ENCODE data around the gene ERC2.

Gene ERC2

DNA sequence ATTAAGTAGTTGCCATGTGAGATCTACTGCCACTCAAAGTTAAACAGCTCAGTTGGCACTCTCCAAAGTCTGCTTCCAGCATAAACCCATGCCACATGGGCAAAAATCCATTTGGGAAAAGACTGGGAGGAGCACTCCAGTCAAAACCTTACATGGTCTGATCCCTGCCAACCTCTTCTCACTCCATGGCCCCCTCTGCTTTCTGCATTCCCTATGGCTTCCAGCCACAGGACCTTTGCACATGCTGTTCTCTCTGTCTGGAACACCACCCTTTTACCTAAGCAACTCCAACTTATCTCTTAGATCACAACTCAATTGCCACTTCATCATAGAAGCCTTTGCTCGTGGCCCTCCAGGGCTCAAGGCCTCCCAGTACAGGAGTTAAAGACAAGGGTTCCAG lies 910.7 kb downstream of the ERC2 start:
- Histone ChIP-seq H3K27me3 (ENCODE audit: low read length) (no peaks in the 10 kb centered on the region), H3K4me2 (ENCODE audit: low read depth, low read length, poor library complexity, severe bottlenecking) (no peak overlapping the region), H3K27ac (ENCODE audit: low read depth, low read length) (no peak overlapping the region), H3K9ac (ENCODE audit: low read length) (no peak overlapping the region), H3K36me3 (ENCODE audit: low read length) (no peaks in the 10 kb centered on the region), H3K9me3 (ENCODE audit: insufficient read depth, low read length) (no peaks in the 10 kb centered on the region), H4K20me1 (ENCODE audit: low read depth, low read length) (no peaks in the 10 kb centered on the region), H2AFZ (ENCODE audit: low read depth, low read length, severe bottlenecking) (no peak overlapping the region), H3K4me3 (ENCODE audit: insufficient read depth, low read length, poor library complexity, severe bottlenecking) (no peak overlapping the region), H3K9me2 (replicated peaks; ENCODE audit: insufficient read depth, low read length) (no peaks in the 10 kb centered on the region), H3F3A (ENCODE audit: insufficient read depth) (no peaks in the 10 kb centered on the region), H3K79me2 (ENCODE audit: insufficient read depth, low read length) (no peaks in the 10 kb centered on the region)
- TF ChIP-seq, protein P1, sequence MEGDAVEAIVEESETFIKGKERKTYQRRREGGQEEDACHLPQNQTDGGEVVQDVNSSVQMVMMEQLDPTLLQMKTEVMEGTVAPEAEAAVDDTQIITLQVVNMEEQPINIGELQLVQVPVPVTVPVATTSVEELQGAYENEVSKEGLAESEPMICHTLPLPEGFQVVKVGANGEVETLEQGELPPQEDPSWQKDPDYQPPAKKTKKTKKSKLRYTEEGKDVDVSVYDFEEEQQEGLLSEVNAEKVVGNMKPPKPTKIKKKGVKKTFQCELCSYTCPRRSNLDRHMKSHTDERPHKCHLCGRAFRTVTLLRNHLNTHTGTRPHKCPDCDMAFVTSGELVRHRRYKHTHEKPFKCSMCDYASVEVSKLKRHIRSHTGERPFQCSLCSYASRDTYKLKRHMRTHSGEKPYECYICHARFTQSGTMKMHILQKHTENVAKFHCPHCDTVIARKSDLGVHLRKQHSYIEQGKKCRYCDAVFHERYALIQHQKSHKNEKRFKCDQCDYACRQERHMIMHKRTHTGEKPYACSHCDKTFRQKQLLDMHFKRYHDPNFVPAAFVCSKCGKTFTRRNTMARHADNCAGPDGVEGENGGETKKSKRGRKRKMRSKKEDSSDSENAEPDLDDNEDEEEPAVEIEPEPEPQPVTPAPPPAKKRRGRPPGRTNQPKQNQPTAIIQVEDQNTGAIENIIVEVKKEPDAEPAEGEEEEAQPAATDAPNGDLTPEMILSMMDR (IDR thresholded peaks at IDR 0.05; ENCODE audit: insufficient read depth, low read length, poor library complexity, severe bottlenecking) = no peak
- no peak for TF ChIP-seq EZH2phosphoT487 (conservative IDR thresholded peaks at IDR 0.05; ENCODE audit: low read length)

DNA sequence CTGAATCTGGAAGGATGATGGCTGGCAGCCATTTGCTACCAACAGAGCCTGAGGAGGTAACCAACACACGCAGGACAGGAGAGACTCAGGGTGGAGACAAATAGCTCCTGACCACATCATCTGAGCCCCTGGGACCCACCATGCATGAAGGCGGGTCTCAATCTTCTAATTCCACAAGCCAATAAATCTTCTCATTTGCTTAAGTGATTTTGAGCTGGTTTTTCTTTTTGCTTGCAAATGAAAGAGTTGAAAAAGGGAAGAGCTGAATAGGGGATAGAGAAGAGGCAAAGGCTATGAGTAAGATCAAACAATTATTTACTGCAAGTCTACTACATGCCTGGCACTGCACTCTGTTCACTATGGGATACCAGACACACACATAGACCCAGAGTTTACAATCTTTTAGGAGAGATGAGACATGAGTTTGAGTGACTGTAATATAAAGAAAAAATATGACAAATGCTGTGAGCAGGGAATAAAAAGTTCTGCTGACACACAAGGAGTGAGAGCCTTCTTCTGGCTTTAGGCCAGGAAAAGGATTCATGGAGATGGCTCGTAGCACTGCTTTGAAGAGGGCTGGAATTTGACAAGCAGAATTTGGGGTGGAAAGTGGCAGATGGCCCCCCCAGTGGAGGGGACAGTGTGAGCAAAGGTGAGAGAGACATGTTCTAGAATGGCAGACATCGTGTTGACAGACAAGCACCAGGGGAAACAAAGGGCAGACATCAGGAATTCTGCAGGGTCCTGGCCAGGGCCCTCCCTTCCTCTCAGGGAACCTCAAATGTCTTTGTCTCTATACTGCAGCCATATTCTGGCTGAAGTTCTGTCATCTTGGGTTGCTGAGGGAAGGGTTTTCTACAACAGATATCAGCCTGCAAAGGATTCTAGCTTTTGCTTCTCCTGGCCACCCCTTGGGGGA lies 911.4 kb downstream of the ERC2 start:
- no peaks in the 10 kb centered on the region for H3K9me2 ChIP-seq (replicated peaks; ENCODE audit: insufficient read depth, low read length)
- no peak overlapping the region for H2AFZ ChIP-seq (ENCODE audit: low read depth, low read length, severe bottlenecking)
- no peak overlapping the region for H3K9ac ChIP-seq (ENCODE audit: low read length)
- H4K20me1 ChIP-seq (ENCODE audit: low read depth, low read length) = no peaks in the 10 kb centered on the region
- no peak overlapping the region for H3K4me2 ChIP-seq (ENCODE audit: low read depth, low read length, poor library complexity, severe bottlenecking)
- TF ChIP-seq EZH2phosphoT487 (conservative IDR thresholded peaks at IDR 0.05; ENCODE audit: low read length) = no peak
- TF ChIP-seq, protein P1 (IDR thresholded peaks at IDR 0.05; ENCODE audit: insufficient read depth, low read length, poor library complexity, severe bottlenecking) = no peak
- no peaks in the 10 kb centered on the region for H3K79me2 ChIP-seq (ENCODE audit: insufficient read depth, low read length)
- no peak overlapping the region for H3K4me3 ChIP-seq (ENCODE audit: insufficient read depth, low read length, poor library complexity, severe bottlenecking)
- H3K27me3 ChIP-seq (ENCODE audit: low read length) = no peaks in the 10 kb centered on the region
- H3K36me3 ChIP-seq (ENCODE audit: low read length) = no peaks in the 10 kb centered on the region
- H3K9me3 ChIP-seq (ENCODE audit: insufficient read depth, low read length) = no peaks in the 10 kb centered on the region
- no peaks in the 10 kb centered on the region for H3F3A ChIP-seq (ENCODE audit: insufficient read depth)
- H3K27ac ChIP-seq (ENCODE audit: low read depth, low read length) = no peak overlapping the region

DNA sequence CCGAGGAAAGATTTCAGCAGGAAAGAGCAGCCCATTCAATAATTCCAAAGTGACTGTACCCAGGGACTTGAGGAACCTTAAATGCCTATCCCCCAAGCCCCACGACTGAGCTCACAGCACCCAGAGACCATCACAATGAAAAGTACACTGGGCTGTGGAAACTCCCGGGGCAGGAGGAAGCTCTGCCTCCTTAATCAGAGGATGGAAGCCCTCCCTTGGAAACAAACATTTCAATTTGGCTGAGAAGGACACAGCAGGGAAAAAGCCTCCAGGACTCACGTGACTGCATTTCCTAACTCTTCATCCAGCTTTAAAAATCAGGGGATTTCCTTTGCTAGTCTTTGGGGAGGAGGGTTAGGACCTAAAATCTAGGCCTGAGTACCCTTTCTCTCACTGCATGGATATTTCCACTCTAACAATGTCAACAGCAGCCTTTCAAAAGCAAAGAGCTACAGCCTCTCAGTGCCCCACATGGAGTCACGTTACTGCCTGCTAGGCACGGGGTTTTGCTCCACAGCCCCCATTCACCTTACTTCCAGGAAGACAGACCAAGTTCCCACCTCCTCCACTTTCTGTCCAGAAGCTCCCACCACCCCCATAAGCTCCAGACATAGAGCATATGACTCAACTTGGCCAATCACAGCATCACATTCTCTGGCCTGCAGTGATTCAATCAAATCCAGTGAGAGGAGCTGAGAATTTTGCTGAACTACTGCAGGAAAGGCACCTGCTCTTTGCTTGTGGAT lies 912.2 kb downstream of the ERC2 start:
- Histone ChIP-seq H3K9ac (ENCODE audit: low read length) (no peak overlapping the region), H3F3A (ENCODE audit: insufficient read depth) (no peaks in the 10 kb centered on the region), H3K27me3 (ENCODE audit: low read length) (no peaks in the 10 kb centered on the region), H2AFZ (ENCODE audit: low read depth, low read length, severe bottlenecking) (no peak overlapping the region), H3K27ac (ENCODE audit: low read depth, low read length) (no peak overlapping the region), H3K79me2 (ENCODE audit: insufficient read depth, low read length) (no peaks in the 10 kb centered on the region), H3K36me3 (ENCODE audit: low read length) (no peaks in the 10 kb centered on the region), H3K4me3 (ENCODE audit: insufficient read depth, low read length, poor library complexity, severe bottlenecking) (no peak overlapping the region), H4K20me1 (ENCODE audit: low read depth, low read length) (no peaks in the 10 kb centered on the region), H3K9me2 (replicated peaks; ENCODE audit: insufficient read depth, low read length) (no peaks in the 10 kb centered on the region), H3K4me2 (ENCODE audit: low read depth, low read length, poor library complexity, severe bottlenecking) (no peak overlapping the region), H3K9me3 (ENCODE audit: insufficient read depth, low read length) (no peaks in the 10 kb centered on the region)
- TF ChIP-seq, protein P1 (IDR thresholded peaks at IDR 0.05; ENCODE audit: insufficient read depth, low read length, poor library complexity, severe bottlenecking) = no peak
- TF ChIP-seq EZH2phosphoT487 (conservative IDR thresholded peaks at IDR 0.05; ENCODE audit: low read length) = no peak

Measured in SU-DHL-6 (cell line).